Measurements from ENCODE around the gene TAF6L. TPM values are rescaled to one million over a fixed set of nuclear protein-coding genes. Genes with fewer than 3 reads are reported as not detected.

TAF6L gene
- total RNA-seq, 2 donors from 2014 or later, result 13.6 to 15.5 TPM

DNA sequence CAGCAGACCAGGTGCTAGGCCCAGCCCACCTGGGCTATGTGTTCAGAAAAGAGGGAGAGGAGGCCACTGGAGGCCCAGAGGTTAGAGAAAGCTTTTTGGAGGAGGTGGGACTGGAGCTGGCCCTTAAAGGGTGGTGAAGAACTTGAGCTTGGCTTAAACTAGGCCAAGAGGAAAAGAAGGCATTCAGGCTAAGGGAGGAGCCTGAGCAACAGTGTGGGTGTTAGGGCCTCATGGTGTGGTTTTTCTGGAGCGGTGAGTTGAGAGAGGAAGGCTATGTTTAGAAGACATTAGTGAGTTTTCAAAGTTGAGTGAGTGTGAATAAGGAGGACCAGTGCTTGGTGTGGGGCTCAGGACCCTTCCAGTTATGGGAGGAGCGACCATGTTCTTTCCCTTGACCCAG is 6.2 kb downstream of the TAF6L start:
- Mint-ChIP-seq H3K4me3 (peak overlapping the region in 1 of 2 donors; percentile 4), H3K4me1 (ENCODE audit: low read depth) (peaks cover 13% of the 10 kb centered on the region), H3K36me3 (ENCODE audit: insufficient read depth in 2 of 2) (peaks cover 0 to 8% of the 10 kb centered on the region in 2 donors), H3K27ac (peak overlapping the region; percentile 25), H3K9me3 (no peaks in the 10 kb centered on the region), H3K27me3 (ENCODE audit: low read depth) (no peaks in the 10 kb centered on the region)
- ATAC-seq (replicated peaks in 1 of 2) (peak; percentile 50 to 61), DNase-seq (no peak)

- Mint-ChIP-seq H3K9me3 (no peaks in the 10 kb centered on the region), H3K4me1 (ENCODE audit: low read depth) (peaks cover 11% of the 10 kb centered on the region), H3K4me3 (no peak overlapping the region), H3K27me3 (ENCODE audit: low read depth) (no peaks in the 10 kb centered on the region), H3K36me3 (ENCODE audit: insufficient read depth in 2 of 2) (peaks cover 0 to 14% of the 10 kb centered on the region in 2 donors), H3K27ac (no peak overlapping the region)
- ATAC-seq (replicated peaks in 1 of 2) (peak; percentile 10 to 35), DNase-seq (no peak)
Measured at GRCh38 chr11:62778441-62778840, 7.2 kb downstream of the TAF6L start.

DNA sequence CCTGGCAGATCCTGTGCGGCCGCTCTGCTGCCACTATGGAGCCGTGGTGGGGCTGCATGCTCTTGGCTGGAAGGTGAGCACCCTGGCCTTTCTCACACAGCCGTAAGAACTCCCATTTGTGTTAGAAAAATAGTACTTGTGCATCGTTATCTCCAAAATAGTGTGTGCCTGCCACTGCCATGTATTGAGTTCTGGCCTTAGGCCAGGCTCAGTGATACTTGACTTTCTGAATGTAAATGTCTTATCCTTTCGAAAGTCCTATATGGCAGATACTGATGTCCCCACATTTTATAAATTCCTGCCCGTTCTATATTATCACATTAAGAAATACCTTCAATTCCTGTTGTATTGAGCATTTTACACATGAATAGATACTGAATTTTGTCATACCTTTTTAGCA is 11.6 kb downstream of the TAF6L start:
- H3K27ac Mint-ChIP-seq, result no peak overlapping the region

DNA sequence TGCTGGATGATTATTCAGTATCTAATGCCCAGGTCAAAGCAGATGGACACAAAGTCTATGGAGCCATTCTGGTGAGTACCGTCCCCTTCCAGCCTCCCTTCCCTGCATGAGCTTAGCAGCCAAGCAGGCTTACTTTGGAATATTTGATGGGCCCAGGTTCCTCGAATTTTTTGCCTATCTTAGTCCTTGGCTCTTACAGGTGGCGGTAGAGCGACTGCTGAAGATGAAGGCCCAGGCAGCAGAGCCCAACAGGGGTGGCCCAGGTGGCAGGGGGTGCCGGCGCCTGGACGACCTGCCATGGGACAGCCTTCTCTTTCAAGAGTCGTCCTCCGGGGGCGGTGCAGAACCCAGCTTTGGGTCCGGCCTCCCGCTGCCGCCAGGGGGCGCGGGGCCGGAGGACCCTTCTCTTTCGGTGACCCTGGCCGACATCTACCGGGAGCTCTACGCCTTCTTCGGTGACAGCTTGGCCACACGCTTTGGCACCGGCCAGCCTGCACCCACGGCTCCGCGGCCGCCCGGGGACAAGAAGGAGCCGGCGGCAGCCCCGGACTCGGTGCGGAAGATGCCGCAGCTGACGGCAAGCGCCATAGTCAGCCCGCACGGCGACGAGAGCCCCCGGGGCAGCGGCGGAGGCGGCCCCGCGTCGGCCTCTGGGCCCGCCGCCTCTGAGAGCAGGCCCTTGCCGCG is 15.3 kb downstream of the TAF6L start:
- peak overlapping the region; percentile 86 for H3K27ac Mint-ChIP-seq
- H3K36me3 Mint-ChIP-seq (ENCODE audit: insufficient read depth in 2 of 2), result peaks cover 2 to 16% of the 10 kb centered on the region in 2 donors

More for the DNA sequence above, 11.6 kb downstream of the TAF6L start:
- H3K4me3 Mint-ChIP-seq, result no peak overlapping the region
- peaks cover 13% of the 10 kb centered on the region for H3K4me1 Mint-ChIP-seq (ENCODE audit: low read depth)
- no peaks in the 10 kb centered on the region for H3K9me3 Mint-ChIP-seq
- H3K36me3 Mint-ChIP-seq (ENCODE audit: insufficient read depth in 2 of 2), result peaks cover 2 to 13% of the 10 kb centered on the region in 2 donors
- no peak for ATAC-seq (replicated peaks in 1 of 2)
- no peak for DNase-seq
- no peaks in the 10 kb centered on the region for H3K27me3 Mint-ChIP-seq (ENCODE audit: low read depth)

DNA sequence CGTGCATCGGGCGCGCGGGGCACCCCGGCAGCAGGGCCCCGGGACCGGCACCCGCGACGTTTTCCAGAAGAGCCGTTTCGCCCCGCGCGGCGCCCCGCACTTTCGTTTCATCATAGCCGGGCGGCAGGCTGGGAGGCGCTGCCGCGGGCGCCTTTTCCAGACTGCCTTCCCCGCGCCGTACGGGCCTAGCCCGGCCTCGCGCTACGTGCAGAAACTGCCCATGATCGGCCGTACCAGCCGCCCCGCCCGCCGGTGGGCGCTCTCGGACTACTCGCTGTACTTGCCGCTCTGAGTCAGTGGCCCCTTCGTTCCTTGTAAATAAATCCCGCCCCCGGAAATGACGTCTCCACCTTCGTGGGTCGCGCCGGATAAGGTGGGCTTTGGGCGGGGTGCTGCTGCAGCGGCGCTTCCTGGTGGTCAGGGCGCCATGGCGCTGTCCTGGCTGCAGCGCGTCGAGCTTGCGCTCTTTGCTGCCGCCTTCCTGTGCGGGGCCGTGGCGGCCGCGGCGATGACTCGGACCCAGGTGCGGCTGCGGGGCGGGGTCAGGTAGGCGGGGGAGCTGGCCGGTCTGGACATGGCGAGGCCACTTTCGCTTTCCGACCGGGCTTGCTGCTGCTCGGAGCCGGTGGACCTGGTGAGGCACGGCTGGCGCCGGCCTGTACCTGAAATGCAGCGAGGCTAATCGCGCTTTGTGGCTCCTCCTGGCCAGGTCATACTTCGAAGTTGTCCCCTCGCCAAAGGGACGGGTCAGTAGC is 16.0 kb downstream of the TAF6L start, which contains the start of gene TMEM179B:
Gene TMEM179B (plus strand): TSS at position 398 of the 755 bp plus-strand sequence. CDS start 30 bp downstream, at position 428.
- Mint-ChIP-seq H3K36me3 (ENCODE audit: insufficient read depth in 2 of 2) (peaks cover 2 to 16% of the 10 kb centered on the region in 2 donors), H3K27me3 (ENCODE audit: low read depth) (no peaks in the 10 kb centered on the region), H3K4me1 (ENCODE audit: low read depth) (peaks cover 55% of the 10 kb centered on the region), H3K4me3 (peak within 1 kb of the TSS; percentile 94 to 96), H3K9me3 (no peaks in the 10 kb centered on the region), H3K27ac (peak within 1 kb of the TSS; percentile 86)
- ATAC-seq (replicated peaks in 1 of 2) (peak; percentile 73 to 80), DNase-seq (peak; percentile 99)

More for the DNA sequence above, 15.3 kb downstream of the TAF6L start:
- no peaks in the 10 kb centered on the region for H3K27me3 Mint-ChIP-seq (ENCODE audit: low read depth)
- no peaks in the 10 kb centered on the region for H3K9me3 Mint-ChIP-seq
- peak overlapping the region; percentile 89 to 96 for H3K4me3 Mint-ChIP-seq
- peaks cover 50% of the 10 kb centered on the region for H3K4me1 Mint-ChIP-seq (ENCODE audit: low read depth)
- ATAC-seq (replicated peaks in 1 of 2), result peak; percentile 71 to 75
- DNase-seq, result peak; percentile 92 to 94

DNA sequence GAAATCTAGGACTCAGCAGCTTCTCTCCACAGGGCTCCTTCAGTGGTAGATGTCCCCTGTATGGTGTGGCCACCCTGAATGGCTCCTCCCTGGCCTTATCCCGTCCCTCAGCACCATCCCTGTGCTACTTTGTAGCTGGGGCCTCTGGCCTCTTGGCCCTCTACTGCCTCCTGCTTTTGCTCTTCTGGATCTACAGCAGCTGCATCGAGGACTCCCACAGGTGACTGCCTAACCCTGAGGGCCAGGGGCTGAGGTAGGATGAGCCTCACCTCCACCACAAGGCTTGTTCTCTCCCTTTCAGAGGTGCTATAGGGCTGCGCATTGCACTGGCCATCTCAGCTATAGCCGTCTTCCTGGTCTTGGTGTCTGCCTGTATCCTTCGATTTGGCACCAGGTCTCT is 17.8 kb downstream of the TAF6L start:
- DNase-seq, result no peak
- H3K27ac Mint-ChIP-seq, result peak overlapping the region; percentile 75
- H3K27me3 Mint-ChIP-seq (ENCODE audit: low read depth), result no peaks in the 10 kb centered on the region
- no peaks in the 10 kb centered on the region for H3K9me3 Mint-ChIP-seq
- peak overlapping the region; percentile 94 to 95 for H3K4me3 Mint-ChIP-seq
- peaks cover 4 to 14% of the 10 kb centered on the region in 2 donors for H3K36me3 Mint-ChIP-seq (ENCODE audit: insufficient read depth in 2 of 2)
- H3K4me1 Mint-ChIP-seq (ENCODE audit: low read depth), result peaks cover 62% of the 10 kb centered on the region
- no peak for ATAC-seq (replicated peaks in 1 of 2)

DNA sequence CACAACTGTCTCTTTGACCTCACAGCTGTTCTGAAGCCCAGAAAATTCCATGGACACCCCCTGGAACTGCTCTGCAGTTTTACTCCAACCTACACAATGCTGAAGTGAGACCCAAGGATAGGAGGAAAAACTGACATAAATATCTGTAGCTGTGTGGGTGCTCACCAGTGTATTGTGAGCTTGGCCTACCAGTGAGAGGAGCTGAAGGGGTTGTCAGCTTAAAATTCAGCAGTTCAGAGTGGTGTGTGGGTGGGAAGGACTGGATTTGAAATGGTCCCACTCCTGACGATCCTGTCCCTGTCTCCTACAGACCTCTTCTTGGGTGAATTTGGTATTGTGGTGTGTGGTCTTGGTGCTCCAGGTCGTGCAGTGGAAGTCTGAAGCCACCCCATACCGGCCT is 18.4 kb downstream of the TAF6L start:
- peak overlapping the region; percentile 75 for H3K27ac Mint-ChIP-seq
- no peaks in the 10 kb centered on the region for H3K9me3 Mint-ChIP-seq
- H3K36me3 Mint-ChIP-seq (ENCODE audit: insufficient read depth in 2 of 2), result peaks cover 6 to 20% of the 10 kb centered on the region in 2 donors
- peak overlapping the region; percentile 94 to 95 for H3K4me3 Mint-ChIP-seq
- H3K4me1 Mint-ChIP-seq (ENCODE audit: low read depth), result peaks cover 62% of the 10 kb centered on the region
- H3K27me3 Mint-ChIP-seq (ENCODE audit: low read depth), result no peaks in the 10 kb centered on the region
- no peak for ATAC-seq (replicated peaks in 1 of 2)
- no peak for DNase-seq

DNA sequence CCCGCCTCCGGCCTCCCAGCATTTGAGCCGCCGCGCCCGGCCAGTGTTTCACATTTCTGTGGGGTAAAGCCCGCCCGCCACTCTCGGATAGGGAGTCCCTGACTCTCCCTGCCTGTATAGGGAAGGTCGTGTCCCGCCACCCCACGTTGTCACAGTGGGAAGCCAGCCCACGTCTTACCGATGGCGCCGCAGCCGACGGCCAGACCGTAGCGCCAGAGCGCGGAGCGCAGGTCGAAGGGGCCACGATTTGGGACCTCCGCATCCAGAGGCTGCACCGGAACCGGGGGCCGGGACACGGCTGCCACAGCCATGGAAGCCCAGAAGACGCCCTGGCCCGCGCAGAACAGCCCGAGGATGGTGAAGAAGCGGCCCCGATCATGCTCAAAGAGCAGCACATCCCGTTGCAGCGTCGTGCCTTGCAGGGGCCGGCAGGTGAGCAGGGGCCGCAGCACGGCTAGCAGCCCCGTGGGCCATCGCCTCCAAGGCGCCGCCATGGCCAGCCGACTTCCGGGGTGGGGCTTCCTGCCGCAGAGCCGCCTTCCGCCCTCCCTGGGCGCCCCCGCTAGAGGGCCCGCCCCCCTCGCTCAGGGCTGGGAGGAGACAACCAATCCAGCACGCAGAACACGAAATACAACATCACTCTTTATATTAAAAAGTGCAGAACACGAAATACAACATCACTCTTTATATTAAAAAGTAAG is 20.5 kb downstream of the TAF6L start, which contains the start of gene TMEM223:
Gene TMEM223 (minus strand): TSS at position 506 of the 701 bp plus-strand sequence. CDS start 12 bp downstream, at position 494.
- ATAC-seq (replicated peaks in 1 of 2) (peak; percentile 69 to 77), DNase-seq (peak; percentile 94)
- H3K9me3 Mint-ChIP-seq, result no peaks in the 10 kb centered on the region
- no peaks in the 10 kb centered on the region for H3K27me3 Mint-ChIP-seq (ENCODE audit: low read depth)
- peak within 1 kb of the TSS; percentile 91 to 94 for H3K4me3 Mint-ChIP-seq
- peaks cover 52% of the 10 kb centered on the region for H3K4me1 Mint-ChIP-seq (ENCODE audit: low read depth)
- peaks cover 13 to 35% of the 10 kb centered on the region in 2 donors for H3K36me3 Mint-ChIP-seq (ENCODE audit: insufficient read depth in 2 of 2)
- peak within 1 kb of the TSS; percentile 92 for H3K27ac Mint-ChIP-seq

- Mint-ChIP-seq H3K27ac (peak overlapping the region; percentile 92), H3K4me1 (ENCODE audit: low read depth) (peaks cover 52% of the 10 kb centered on the region), H3K27me3 (ENCODE audit: low read depth) (no peaks in the 10 kb centered on the region), H3K9me3 (no peaks in the 10 kb centered on the region), H3K4me3 (peak overlapping the region; percentile 91 to 94), H3K36me3 (ENCODE audit: insufficient read depth in 2 of 2) (peaks cover 13 to 39% of the 10 kb centered on the region in 2 donors)
- peak; percentile 4 to 5 for ATAC-seq (replicated peaks in 1 of 2)
- DNase-seq, result peak in 1 of 2 donors; percentile 41
Measured at GRCh38 chr11:62792202-62792575, 21.0 kb downstream of the TAF6L start.

- DNase-seq, result no peak
- H3K4me3 Mint-ChIP-seq, result no peak overlapping the region
- peaks cover 33% of the 10 kb centered on the region for H3K4me1 Mint-ChIP-seq (ENCODE audit: low read depth)
- peaks cover 16 to 48% of the 10 kb centered on the region in 2 donors for H3K36me3 Mint-ChIP-seq (ENCODE audit: insufficient read depth in 2 of 2)
- H3K27ac Mint-ChIP-seq, result peak overlapping the region; percentile 6
- no peaks in the 10 kb centered on the region for H3K9me3 Mint-ChIP-seq
- no peaks in the 10 kb centered on the region for H3K27me3 Mint-ChIP-seq (ENCODE audit: low read depth)
- ATAC-seq (replicated peaks in 1 of 2), result no peak
Measured at GRCh38 chr11:62794201-62794775, 23.1 kb downstream of the TAF6L start.

- DNase-seq (no peak), ATAC-seq (replicated peaks in 1 of 2) (no peak)
- no peak overlapping the region for H3K4me3 Mint-ChIP-seq
- no peaks in the 10 kb centered on the region for H3K27me3 Mint-ChIP-seq (ENCODE audit: low read depth)
- peaks cover 28 to 53% of the 10 kb centered on the region in 2 donors for H3K36me3 Mint-ChIP-seq (ENCODE audit: insufficient read depth in 2 of 2)
- no peaks in the 10 kb centered on the region for H3K9me3 Mint-ChIP-seq
- H3K27ac Mint-ChIP-seq, result peak overlapping the region; percentile 44
- H3K4me1 Mint-ChIP-seq (ENCODE audit: low read depth), result peaks cover 23% of the 10 kb centered on the region
Measured at GRCh38 chr11:62796281-62796680, 25.1 kb downstream of the TAF6L start.

- peak; percentile 5 to 12 for ATAC-seq (replicated peaks in 1 of 2)
- Mint-ChIP-seq H3K27me3 (ENCODE audit: low read depth) (no peaks in the 10 kb centered on the region), H3K36me3 (ENCODE audit: insufficient read depth in 2 of 2) (peaks cover 44 to 61% of the 10 kb centered on the region in 2 donors), H3K9me3 (no peaks in the 10 kb centered on the region), H3K4me3 (no peak overlapping the region), H3K27ac (peak overlapping the region; percentile 83), H3K4me1 (ENCODE audit: low read depth) (peaks cover 38% of the 10 kb centered on the region)
- DNase-seq, result no peak
Measured at GRCh38 chr11:62799486-62799885, 28.3 kb downstream of the TAF6L start.
